ENCODE results near the gene SERAC1. TPM values are rescaled to one million over a fixed set of nuclear protein-coding genes. Genes with fewer than 3 reads are reported as not detected.

SERAC1 gene
- polyA plus RNA-seq, 1 of the 3 experiments (the other 2 are of a cell fraction): 5.6 TPM

DNA sequence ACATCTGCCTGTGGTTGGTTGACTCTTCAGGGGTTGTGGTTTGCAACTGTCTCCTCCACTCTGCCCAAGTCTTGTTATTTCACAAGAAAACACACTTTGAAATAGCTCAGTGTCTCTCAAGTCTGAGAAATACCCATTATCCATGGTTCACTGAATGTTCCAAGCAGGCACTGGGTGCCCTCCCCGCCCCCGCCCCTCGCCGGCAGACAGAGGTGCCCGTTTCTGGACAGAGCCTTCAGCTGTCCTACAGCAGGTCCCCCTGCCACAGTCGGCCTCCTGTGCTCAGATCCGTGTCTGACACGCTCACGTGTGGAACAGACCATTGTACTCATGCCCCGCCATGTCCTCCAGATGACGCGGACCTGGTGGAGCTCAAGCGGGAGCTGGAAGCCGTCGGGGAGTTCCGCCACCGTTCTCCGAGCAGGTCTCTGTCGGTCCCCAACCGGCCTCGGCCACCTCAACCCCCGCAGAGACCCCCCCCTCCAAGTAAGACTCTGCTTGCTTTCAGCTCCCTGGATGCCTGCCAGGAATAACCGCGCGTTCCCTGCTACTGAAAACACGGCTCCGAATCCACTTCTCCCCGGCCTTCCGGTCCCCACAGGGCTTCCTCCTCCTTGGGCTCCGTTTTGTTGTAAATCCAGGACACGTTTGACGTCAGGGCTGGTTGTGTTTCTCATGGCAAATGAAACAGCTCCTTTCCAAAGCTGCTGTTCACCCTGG is 81.4 kb downstream of the SERAC1 start:
- ChIA-PET POLR2A (no interaction called here), CTCF (interaction anchor here (1.5 to 2.9 kb wide), 2 partner anchors 14 to 45 kb away, joined by 6 to 16 read pairs; no protein-coding TSS in a partner anchor)
- Histone ChIP-seq H3K4me2 (no peak overlapping the region), H3K4me1 (ENCODE audit: control insufficient read depth in 1 of 2, insufficient read depth in 2 of 2, low read depth in 1 of 2, low read length in 1 of 2) (no peaks in the 10 kb centered on the region), H3K36me3 (replicated peaks in 1 of 2; ENCODE audit: control insufficient read depth in 1 of 2, insufficient read depth in 2 of 2, low read length in 1 of 2) (peaks cover 33 to 83% of the 10 kb centered on the region in 2 experiments), H3K27me3 (ENCODE audit: insufficient read depth) (no peaks in the 10 kb centered on the region), H3F3A (replicated peaks; ENCODE audit: insufficient read depth) (peaks cover 4% of the 10 kb centered on the region), H3K9me2 (no peaks in the 10 kb centered on the region), H3K9me3 (no peaks in the 10 kb centered on the region), H3K27ac (ENCODE audit: low read depth in 2 of 2, low read length in 1 of 2) (peak overlapping the region in 1 of 2 experiments; percentile 14; a peak in 1 of 4 replicates), H2AFZ (ENCODE audit: low read depth) (no peak overlapping the region), H3K9ac (no peak overlapping the region), H3K4me3 (ENCODE audit: low read depth in 2 of 2, low read length in 1 of 2) (no peak overlapping the region), H3K79me2 (ENCODE audit: insufficient read depth) (no peaks in the 10 kb centered on the region; the same call in 1 of the 2 replicates), H4K20me1 (ENCODE audit: insufficient read depth) (no peaks in the 10 kb centered on the region)
- 92% methylated on average over 32 of the region's 32 CpGs for WGBS (ENCODE audit: low lambda C conversion rate)
- peak; percentile 26 for DNase-seq
- TF ChIP-seq, protein P1, sequence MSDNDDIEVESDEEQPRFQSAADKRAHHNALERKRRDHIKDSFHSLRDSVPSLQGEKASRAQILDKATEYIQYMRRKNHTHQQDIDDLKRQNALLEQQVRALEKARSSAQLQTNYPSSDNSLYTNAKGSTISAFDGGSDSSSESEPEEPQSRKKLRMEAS (IDR thresholded peaks at IDR 0.05; ENCODE audit: low read depth): no peak
- TF ChIP-seq TAF1 (IDR thresholded peaks at IDR 0.05; ENCODE audit: borderline replicate concordance, low read depth, low read length): no peak
- TF ChIP-seq YY1 (IDR thresholded peaks at IDR 0.05; ENCODE audit: low read depth): no peak
- TF ChIP-seq USF2 (IDR thresholded peaks at IDR 0.05; ENCODE audit: borderline replicate concordance, low read depth, low read length): no peak
- TF ChIP-seq, protein P2, sequence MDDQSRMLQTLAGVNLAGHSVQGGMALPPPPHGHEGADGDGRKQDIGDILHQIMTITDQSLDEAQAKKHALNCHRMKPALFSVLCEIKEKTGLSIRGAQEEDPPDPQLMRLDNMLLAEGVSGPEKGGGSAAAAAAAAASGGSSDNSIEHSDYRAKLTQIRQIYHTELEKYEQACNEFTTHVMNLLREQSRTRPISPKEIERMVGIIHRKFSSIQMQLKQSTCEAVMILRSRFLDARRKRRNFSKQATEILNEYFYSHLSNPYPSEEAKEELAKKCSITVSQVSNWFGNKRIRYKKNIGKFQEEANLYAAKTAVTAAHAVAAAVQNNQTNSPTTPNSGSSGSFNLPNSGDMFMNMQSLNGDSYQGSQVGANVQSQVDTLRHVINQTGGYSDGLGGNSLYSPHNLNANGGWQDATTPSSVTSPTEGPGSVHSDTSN (IDR thresholded peaks at IDR 0.05): no peak
- TF ChIP-seq ELF1 (IDR thresholded peaks at IDR 0.05): no peak
- no peak for TF ChIP-seq RXRA (IDR thresholded peaks at IDR 0.05; ENCODE audit: borderline replicate concordance, low read depth)
- TF ChIP-seq SIN3A (IDR thresholded peaks at IDR 0.05; ENCODE audit: borderline replicate concordance, low read depth, low read length): no peak
- TF ChIP-seq EZH2phosphoT487 (IDR thresholded peaks at IDR 0.05; ENCODE audit: borderline replicate concordance, low read depth): no peak
- no peak for TF ChIP-seq FOXM1 (IDR thresholded peaks at IDR 0.05; ENCODE audit: low read depth)
- no peak for TF ChIP-seq RFX5 (IDR thresholded peaks at IDR 0.05; ENCODE audit: low read length)
- TF ChIP-seq FOXJ3 (CRISPR knock-in tag; IDR thresholded peaks at IDR 0.05): no peak
- TF ChIP-seq NRF1 (IDR thresholded peaks at IDR 0.05; ENCODE audit: low read depth, low read length): no peak
- TF ChIP-seq IRF3 (IDR thresholded peaks at IDR 0.05; ENCODE audit: low read depth, low read length): no peak

Measured in SK-N-SH (cell line).